ENCODE measurements around the gene OTOF.

Gene OTOF

DNA sequence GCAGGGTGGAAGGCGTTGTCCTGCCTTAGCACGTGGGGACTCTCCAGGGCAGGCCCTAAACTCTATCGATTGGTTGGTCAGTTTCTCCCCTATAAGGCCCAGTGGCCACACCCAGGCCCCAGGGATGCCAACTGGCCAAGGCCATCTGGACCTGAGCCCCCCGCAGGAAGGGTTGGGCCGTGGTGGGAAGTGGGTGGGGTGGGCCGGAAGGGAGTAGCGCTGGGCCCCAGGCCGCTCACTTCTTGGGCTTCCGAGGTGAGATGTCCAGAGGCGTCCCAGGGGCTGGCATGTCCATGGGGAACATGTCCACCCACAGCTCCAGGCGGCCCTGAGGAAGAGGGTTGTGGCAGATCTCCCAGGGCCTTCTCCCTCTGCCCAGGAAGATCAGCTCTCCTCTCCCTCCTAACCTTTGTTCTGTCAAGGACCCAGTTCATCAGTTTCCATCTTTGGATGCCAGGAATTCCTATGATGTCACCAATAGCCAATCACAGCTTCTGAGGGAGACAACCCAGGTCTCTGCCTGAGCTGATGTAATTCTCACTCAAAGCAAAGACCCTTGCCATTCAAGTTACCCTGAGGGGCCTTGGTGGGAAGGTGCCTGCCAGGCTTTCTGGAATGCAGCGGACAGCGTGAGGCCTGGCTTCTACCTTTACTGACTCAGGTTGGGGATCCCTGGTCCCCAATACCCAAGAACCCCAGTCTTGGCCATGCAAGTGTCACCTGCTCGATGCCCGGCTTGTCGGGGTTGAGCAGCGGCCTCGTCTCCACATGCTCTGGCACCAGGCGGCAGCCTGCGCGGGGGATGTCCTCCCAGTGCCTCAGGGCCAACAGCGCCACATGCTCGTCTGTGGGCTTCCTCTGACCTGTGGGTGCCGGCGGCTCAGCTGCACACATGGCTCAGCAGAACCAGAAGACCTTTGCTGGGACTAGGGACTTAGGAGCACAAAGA, 14.4 kb downstream of the OTOF start:
- DNase-seq = peak; percentile 13

- no peak for DNase-seq
Observed at GRCh38 chr2:26462511-26463243, 15.2 kb downstream of the OTOF start.

GRCh38 chr2:26462100-26462499, 15.8 kb downstream of the OTOF start:
- DNase-seq = no peak

DNA sequence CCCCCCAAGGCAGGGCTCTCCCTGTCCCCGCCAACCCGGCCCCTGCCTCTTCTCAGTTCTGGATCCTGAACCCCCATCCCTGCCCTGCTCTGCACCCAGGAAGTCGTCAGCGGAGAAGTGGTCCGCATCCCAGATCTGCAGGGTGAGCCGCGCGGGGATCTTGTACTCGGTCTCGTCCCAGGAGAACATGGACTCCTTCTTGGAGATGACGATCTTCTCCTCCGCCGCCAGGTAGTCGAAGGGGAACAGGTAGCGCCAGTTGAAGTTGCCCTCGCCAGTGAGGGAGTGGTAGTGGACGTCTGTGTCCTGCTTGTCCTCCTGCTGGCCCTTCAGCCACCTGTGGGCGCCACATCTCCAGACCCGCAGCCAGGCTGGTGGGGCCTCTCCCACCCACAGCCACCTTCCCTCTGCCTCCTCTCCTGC, 16.3 kb downstream of the OTOF start:
- DNase-seq = no peak

- no peak for DNase-seq
Observed at GRCh38 chr2:26460613-26461031, 17.3 kb downstream of the OTOF start.

GRCh38 chr2:26459991-26460612, 17.8 kb downstream of the OTOF start:
- no peak for DNase-seq

DNA sequence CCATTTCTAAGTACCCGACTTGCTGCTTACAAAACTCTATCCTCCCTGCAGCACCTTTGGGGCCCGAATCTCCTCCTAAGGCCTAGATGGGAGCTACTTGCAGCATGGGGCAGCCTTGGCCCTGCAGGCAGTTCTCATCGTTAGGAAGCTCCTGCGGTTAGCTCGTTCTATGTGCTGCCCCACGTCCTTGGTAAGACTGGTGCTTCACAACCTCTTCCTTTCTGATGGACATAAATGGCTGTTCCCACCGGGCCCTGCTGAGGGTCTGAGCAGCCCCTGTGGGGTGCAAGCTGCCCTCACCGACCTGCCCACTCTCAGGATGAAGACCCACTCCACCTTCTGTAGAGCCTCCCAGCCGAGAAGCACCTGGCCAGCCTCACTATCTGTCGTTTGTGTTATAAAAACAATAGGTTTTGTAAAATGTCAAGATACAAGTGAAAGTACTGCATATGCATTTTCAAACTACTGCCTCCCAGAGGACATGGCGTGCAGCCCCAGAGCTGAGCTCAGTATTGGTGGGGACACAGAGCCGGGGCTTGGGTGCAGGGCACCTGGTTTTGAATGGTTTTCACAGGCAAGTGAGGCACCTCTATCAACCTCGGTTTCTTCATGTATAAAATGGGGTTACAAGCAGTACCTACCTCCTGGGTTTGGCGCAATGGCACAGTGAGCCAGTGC, 19.4 kb downstream of the OTOF start:
- DNase-seq = no peak

DNA sequence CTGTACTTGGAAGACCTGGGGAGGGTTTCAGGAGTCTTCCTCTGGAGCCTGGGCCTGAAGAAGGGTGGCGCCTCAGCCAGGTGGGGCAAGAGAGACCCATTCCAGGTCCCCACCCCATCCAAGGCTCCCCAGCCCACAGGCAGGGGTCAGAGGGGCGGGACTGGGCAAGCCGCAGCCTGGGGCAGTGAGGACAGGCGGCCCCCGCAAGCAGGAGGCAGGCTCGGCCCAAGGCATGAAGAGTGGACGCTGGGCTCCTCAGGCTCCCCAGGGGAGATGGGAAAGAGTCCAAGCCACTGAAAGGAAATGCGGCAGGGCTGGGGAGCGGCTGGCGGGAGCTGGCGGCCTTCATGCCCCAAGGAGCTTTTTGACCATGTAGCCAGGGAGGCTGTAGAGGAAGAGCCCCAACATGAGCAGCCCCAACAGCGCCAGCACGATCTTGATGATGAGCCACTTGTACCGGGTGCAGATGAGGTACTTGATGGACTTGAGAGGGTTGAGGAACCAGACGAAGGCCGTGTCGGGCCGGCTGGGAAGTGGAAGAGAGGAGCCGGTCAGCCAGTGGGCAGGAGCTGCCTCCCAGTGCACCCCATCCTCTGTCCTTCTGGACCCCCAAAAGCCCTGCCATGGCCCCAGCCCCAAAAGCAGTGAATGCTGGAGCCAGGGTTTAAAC, 20.1 kb downstream of the OTOF start:
- no peak for DNase-seq

GRCh38 chr2:26457251-26457666, 20.7 kb downstream of the OTOF start:
- no peak for DNase-seq

- DNase-seq = no peak
Observed at GRCh38 chr2:26456440-26457250, 21.3 kb downstream of the OTOF start.

- no peak for DNase-seq
Observed at GRCh38 chr2:26455670-26456439, 22.1 kb downstream of the OTOF start.

DNA sequence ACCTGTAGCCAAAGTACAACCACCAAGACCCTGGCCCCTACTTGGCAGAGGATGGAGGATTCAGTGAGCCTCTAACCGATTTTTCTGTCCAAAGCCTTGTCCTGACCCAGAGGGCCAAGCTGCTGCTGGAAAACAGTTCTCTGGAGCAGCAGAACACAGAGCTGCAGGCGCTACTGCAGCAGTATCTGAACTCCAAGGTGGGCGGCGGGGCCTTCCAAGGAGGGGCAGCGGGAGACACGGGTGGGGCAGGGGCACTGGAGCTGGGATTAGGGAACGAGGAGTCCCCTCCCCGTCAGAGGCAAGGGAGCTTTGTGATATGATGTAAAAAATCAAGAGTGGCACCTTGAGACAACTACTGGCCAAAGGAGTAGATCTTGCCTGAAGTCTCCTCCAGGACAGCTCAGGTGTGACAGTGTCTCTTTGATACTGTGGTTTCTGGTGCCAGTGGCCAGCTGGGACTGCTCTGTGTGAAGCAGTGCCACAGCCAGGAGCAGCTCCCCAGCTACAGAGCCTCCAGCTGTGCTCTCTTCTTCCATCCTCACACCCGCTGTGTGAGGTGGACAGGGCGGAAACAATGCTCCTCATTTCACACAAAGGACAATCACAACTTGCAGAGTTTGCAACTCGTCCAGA, 22.8 kb downstream of the OTOF start:
- DNase-seq = no peak

DNA sequence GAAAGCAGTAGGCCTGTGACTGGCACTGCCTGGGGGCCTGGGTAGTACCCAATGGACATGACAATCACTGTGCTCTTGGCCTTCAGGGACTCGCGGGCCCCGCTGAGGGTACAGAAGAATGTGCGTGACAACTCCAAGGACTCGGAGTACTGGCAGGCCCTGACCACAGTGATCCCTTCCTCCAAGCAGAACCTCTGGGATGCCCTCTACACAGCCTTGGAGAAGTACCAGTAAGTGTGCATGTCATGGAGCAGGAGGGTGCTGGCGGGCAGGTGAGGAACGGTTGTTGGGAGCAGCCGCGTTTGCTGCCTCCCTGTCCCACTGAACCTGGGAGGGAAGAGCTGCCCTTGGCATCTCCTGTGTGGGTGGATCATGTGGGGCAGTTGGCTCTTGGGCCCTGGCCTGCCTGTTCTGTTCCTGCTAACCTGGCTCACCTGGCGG, 23.3 kb downstream of the OTOF start:
- DNase-seq = no peak

DNA sequence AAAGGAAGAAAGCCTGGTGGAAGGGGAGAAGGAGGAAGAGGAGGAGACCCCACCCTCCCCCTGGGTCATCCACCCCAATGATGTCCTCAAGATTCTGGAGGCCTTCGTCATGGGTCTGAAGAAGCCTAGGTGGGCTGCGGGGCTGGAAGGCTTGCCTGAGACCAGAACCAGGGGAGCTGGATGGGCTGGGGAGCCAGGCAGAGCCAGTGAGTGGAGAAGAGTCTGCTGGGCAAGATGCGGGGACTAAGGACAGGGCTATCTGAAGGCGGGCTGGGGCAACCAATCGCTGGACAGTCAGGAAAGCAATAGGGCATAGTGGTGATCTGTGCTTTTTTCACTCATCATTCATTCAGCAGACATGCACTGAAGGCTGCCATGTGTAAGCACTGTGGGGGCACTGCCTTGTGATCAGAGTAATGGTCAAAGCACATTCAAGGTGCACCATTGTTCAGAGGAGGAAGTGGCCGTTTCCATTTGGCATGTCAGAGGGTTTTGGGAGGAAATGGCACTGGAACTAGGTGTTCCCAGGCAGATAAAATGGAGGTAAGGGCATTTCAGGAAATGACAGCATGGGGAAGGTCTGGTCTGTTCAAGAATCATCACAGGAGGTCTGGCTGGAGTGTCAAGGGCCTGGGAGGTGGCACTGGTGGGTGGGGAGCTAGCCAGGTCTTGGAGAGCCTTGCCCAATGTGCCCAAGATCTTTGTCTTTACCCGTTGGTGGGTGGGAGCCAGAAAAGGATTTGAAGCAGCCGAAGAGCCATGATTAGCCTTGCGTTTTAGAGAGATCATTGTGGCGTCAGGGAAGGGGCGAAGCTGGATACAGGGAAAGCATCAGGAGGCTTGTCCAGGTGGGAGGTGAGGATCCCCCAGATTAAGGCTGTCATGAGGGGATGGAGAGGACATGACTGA, 24.2 kb downstream of the OTOF start:
- DNase-seq = no peak

GRCh38 chr2:26451700-26452099, 26.2 kb downstream of the OTOF start:
- DNase-seq = no peak

DNA sequence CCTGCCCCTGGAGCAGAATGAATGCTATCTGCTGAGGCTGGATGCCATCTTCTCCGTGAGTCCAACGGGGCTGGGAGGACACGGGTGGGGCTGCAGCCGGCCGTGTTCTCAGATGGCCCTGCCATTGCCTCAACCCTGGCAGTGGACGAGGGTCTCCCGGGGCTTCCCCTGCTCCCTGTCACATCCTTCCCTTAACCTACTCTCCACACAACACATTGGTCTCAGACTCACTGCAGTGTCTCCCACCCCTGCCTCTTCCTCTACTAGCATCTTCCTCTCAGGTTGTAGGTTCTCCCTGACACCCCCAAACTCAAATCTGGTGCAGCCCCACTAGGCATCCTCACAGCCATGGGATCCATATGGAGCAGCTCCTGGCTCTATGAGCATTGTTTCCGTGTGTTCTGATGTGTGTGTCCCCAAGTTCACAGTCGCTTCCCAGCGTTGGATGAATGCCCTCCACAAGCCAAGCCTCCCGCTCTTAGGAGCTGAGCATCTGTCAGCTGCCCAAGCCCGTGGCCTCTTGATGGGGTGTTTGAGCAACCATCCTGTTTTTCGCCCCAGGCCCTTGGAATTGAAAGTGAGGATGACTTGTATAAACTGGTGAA, 27.8 kb downstream of the OTOF start:
- DNase-seq = no peak

DNA sequence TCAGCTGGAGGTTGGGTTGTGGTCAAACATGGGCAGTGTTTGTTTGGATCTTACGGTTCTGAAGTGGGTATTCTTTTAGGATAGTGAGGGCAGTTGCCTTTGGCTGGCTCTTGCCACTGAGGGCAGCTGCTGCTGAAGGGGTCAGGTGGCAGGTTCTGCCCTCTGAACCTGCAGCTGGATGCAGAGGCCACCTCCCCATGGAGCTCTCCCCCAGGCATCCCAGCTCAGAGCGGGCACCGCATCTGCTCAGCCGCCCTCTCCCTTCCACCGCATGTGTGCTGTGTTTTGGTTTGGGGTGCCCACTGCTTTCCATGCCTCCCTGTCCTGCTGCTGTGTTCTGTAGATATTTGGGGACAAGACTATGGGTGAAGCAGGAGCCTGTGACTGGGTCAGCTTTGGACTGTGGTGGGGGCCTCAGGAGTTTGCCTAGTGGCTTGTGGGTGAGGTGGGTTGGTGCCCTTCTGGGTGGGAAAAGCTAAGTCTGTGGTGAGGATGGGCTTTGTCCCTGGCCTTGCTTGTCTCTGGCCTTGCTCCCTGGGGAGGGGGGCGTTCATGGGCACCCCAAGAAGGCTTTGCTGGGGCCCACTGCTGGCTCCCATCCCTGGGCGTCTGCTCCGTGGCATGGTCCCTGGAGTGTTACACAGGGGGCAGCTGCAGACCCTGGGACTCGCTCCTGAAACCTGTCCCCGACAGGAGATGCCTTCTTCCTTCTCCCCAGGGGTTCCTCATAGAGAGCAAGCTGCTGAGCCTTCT, 28.5 kb downstream of the OTOF start:
- DNase-seq = no peak

DNA sequence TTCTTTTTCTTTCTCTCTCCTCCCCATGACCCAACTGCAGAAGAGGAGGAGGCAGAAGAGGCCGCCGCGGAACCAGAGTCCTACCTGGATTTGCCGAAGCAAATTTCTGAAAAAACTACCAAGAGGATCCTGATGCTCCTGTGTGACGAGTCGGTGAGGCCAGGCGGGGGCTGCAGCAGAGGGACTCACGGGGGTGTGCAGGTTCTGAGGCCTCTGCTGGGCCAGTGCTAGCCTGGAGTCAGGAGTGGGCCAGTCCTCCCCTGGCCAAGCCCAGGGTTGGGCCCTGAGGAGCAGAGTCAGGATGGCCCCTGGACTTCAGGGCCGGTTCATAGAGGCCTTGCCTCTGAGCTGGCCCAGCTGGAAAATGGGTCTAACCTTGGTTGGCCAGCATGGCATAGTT, 29.3 kb downstream of the OTOF start:
- DNase-seq = no peak

Data from left hindlimb (tissue), 1 donor.